HG03103 (cell line): ENCODE measurements around the gene PLG.
"Not testable (repeated sequence)": the region's sequence is repeated elsewhere in the genome, so short reads cannot be mapped to it uniquely, and the experiment has no call there.

ENCODE experiments used
- ATAC-seq: cut with Tn5 transposase; IDR thresholded peaks from one replicate; pipeline ENCODE4 v1.9.1; 2021; ENCODE audit warnings: low read depth; ENCODE audit not compliant: unreplicated experiment

Gene PLG

DNA sequence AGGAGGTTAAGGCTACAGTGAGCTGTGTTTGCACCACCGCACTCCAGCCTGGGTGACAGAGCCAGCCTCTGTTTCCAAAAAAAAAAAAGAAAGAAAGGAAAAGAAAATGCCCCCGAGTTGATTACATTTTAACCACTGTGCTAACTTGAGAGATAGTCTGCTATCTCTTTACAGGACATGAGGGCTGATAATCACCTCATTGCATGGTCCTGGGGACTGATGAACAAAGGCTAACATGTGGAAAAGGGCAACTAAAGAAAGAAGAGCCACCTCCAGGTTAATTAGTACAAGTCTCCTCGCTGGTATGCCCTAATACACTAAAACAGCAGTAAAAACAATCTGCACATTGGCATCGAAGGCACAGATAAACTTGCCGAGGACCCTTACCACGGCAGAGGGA, 4.2 kb upstream of the PLG start:
- ATAC-seq: no peak

DNA sequence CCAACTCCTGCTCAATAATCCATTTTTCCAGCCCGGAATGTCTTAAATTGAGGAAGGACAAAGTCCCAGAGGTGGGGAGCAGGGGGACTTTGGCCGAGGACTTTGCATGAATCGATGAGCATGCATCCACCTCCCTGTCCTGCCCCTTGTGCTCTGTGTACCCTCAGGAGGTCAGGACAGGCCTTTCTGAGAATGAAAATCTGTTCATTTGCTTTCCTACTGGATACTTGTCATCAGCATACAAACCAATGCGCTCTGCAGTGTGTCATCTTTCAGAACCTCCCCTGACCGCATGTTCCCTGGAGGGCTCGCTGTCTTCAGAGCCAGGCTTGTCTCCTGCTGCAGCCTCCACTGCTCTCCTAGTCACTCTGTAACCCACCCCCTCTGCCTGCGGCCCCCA, 2.6 kb downstream of the PLG start:
- ATAC-seq: not testable (repeated sequence)

DNA sequence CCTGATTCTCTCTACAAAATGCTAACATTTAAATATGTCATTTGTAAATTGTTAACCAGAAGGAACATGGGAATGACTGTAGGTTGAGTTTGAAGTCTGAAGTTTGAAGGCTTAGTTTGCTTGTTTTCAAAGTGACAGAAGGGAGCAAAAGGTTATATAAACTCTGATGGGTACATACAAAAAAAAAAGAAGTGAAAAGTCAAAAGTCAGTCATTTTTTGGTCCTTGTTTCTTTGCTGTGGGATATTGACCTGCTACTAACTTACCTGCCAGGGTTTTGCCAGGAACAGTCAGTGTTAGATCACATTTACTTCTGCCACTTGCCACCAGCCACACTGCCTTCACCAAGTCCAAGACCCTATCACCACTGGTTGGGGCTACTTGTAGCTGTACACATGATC, 6.9 kb downstream of the PLG start:
- not testable (repeated sequence) for ATAC-seq

DNA sequence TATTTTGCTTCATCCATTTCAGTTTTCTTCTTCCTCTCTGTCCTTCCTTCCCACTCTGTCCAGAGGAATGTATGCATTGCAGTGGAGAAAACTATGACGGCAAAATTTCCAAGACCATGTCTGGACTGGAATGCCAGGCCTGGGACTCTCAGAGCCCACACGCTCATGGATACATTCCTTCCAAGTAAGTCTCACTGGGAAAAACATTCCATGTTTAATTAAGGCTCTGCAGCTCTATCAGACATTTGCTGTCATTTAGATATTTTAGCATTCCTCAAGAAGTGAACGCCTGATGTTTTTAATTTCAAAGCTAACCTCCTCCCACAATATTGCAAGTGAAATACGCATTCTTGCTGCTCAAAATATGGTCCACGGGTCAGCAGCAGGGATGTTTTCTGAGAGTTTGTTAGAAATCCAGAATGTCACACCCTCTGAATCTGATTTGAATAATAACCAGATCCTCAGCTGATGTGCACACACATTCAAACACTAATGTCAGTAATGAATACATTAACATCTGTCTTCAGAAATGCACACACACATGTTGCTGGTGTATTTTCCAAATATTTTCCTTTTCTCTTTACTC, 12.8 kb downstream of the PLG start:
- ATAC-seq: no peak

DNA sequence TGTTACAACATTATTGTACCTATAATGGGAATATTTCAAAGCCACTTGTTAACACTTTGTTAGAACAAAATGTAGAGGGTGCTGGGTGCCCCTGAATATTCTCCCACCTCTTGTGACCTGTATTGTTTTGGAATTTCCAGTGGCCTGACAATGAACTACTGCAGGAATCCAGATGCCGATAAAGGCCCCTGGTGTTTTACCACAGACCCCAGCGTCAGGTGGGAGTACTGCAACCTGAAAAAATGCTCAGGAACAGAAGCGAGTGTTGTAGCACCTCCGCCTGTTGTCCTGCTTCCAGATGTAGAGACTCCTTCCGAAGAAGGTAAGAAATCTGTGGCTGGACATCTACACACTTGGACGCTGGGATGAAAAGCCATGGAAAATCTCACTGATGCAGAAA, 28.9 kb downstream of the PLG start:
- no peak for ATAC-seq

DNA sequence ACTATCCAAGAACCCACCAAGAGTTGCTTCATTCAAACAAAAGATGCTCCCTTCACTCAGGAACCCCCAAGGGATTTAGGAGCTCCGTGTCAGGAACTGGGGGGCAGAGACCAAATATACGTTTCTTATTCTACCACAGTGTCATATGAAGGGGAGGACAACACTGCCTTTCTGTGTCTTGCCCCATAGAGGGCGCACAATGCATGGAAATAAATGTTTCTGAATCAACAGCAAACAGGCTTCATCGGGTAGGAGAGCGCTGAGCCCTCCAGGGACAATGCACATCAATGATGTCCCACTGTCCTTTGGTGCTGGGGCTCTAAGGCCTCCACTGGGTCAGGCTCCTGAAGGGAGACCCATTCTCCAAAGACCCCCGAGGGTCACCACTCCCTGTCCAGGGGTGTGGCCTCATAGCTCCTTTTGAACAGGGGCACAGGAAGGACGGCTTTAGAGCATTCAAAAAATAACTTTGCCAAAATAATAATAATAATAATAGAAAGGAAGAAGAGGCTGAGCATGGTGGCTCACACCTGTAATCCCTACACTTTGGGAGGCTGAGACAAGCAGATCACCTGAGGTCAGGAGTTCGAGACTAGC, 31.1 kb downstream of the PLG start:
- ATAC-seq: peak; percentile 69

DNA sequence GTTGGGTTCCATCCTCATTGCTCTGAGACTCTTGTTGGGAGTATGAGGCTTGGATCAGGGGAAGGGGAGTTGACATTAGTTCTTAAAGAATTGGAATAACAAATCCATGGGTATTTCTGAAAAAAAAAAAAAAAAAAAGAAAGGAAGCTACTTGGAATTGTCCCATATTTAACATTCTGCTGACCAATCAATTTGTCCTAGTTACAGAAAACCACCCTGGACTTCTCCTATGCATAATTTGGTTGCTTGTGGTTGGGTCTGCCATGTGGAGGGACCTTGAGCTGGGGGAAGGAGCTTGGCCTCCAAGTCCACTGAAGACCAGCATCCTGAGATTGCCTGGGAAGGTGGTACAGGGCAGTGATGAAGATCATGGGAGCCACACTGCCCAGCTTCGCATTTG, 32.6 kb downstream of the PLG start:
- no peak for ATAC-seq

DNA sequence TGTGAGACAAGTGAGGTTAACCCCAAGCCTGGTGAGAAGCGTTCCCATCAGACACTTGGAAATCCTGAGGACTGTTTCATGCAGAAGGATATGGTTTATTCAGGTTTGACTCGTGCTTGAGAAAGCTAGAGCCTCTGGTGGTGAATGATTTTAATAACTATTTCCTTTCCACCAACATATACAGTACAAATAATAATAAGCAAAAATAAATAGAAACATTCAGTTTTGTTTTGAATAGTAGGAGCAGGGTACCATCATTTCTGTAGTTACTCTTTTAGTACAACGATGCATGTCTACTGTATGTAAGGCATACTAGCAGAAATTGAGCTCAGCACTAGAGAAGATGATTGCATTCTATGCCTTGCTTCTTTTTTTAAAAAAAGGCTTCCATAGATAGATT, 33.5 kb downstream of the PLG start:
- peak; percentile 66 for ATAC-seq

DNA sequence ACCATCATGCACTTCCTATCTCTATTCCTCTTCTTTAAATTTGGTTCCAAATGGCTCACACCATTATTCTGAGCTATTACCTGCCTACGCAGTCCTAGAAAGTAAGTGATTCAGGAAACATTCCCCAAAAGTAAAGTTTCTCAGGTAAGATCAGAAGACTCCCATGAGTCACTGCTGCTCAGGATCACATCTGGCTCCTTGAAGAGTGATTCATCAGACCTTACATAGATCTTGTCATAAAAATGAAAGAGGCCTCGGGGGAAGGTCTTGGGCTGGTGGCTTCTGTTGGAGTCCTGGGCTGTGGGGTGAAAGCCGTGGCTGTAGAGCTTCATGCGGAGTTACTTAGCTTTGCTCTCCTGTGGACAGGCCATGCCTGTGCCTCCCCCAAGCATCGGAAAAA, 35.9 kb downstream of the PLG start:
- ATAC-seq: no peak

DNA sequence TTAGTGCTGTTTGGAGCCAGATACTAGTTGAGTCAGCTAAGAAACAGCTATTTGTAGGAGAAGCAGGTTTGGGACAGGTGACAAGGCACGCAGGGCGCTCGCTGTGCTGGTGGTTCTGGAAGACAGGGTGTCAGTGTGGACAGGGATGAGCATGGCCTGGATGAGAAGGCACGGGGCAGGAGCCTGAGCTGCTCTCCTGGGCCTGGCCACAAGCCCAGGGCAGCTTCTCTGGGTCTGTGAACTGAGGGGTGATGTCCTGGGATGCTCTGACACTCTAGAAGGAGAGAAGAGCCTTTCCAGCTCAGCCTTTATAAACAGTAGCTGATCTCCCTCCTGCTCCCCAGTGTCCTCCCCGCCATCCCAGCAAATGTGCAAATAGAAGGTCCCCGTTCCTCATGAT, 37.9 kb downstream of the PLG start:
- ATAC-seq: no peak

DNA sequence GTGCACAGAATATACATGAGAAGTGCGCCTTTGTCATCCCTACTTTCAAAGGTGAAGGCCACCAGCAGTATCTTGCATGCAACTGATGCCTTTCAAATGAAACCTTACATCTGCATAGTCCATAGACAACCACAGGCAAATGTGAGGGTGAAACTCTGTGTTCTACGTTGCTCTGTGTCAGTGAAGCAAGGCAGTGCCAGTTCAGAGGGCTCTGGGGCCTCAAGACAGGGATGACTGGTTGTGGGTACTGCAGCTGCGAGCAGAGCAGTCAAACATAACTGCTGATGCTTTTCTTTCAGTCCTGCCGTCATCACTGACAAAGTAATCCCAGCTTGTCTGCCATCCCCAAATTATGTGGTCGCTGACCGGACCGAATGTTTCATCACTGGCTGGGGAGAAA, 39.0 kb downstream of the PLG start:
- peak; percentile 97 for ATAC-seq

DNA sequence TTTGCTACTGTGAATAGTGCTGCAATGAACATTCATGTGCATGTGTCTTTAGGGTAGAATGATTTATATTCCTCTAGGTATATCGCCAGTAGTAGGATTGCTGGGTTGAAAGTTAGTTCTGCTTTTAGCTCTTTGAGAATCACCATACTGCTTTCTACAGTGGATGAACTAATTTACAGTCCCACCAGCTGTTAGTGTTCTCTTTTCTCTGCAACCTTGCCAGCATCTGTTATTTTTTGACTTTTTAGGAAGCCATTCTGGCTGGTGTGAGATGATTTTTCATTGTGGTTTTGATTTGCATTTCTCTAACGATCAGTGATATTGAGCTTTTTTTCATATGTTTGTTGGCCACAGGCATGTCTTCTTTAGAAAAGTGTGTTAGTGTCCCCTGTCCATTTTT, 40.0 kb downstream of the PLG start:
- peak; percentile 46 for ATAC-seq

DNA sequence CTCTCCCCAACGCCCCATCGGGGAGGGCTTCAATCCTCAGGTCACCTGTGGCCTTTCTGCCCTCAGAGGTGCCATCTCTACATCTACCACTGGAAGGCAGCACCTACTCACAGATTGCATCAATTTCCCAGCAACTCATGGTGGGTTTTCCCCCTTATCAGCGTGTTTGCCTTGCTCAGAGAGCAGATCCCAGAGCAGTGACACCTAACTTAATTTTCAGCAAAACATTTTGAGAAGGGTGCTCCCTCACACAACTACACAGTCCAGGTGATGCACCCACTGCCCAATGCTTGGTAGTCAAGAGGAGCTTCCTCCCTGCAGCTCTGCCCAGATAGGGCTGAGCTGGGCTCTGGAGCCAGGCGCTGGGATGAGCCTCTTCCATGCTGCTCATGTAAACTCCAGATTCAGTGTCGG, 48.2 kb downstream of the PLG start:
- peak; percentile 81 for ATAC-seq

DNA sequence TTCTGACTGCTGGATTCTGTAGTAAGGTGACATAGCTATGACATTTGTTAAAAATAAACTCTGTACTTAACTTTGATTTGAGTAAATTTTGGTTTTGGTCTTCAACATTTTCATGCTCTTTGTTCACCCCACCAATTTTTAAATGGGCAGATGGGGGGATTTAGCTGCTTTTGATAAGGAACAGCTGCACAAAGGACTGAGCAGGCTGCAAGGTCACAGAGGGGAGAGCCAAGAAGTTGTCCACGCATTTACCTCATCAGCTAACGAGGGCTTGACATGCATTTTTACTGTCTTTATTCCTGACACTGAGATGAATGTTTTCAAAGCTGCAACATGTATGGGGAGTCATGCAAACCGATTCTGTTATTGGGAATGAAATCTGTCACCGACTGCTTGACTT, 51.2 kb downstream of the PLG start:
- not testable (repeated sequence) for ATAC-seq

DNA sequence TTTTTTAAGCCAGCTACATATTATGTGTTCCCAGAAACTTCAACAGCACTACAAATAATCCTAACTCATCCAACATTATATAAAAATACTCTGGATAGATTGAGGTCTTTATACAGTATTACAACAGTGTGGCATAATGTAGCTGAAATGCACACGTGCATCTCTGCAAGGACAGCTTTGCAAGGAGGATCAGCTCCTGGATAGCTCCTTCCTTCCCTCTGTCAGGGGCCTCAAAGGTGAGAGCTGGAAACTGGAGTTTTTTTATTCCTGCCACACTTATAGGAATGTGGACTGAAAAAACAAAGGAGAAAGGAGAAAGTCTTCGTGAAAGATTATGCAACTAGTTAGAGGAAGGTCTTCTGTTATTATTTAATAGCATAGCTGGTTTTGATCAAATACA, 53.1 kb downstream of the PLG start:
- ATAC-seq: no peak

DNA sequence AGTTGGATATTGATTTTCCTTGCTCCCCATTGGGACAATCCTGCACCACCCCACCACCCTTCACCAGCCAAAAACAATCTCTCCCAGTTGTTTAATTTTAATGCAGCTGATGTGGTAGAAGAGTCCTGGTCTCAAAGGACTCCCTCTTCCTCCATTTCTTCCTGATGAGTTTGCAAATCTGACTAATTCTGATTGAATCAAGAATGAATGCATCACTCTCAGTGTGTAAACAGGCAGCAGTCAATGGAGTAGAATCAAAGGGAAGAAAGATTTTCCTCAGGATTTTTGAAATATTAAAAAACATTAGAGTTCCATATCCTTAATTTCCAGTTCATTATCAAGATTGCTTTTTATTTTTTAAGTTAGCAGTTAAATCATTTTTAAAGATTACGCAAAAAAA, 54.0 kb downstream of the PLG start:
- no peak for ATAC-seq

DNA sequence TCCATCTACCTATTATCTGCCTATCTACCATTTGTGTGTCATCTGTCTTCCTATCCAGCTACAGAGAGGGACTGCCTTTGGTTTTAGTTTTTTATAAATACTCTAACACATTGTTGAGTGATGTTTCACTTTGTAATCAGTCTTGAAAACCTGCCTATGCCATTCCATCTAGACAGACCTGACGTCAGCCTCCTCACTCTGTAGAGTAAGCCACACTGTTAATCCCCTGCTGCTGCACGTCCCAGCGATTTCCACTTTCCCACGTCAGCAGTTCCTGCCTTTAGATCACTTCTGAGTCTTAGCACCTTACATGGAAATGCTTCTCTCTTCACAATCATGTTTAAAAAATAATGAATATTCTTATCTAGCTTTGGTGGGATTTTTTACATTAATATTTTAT, 54.8 kb downstream of the PLG start:
- no peak for ATAC-seq

DNA sequence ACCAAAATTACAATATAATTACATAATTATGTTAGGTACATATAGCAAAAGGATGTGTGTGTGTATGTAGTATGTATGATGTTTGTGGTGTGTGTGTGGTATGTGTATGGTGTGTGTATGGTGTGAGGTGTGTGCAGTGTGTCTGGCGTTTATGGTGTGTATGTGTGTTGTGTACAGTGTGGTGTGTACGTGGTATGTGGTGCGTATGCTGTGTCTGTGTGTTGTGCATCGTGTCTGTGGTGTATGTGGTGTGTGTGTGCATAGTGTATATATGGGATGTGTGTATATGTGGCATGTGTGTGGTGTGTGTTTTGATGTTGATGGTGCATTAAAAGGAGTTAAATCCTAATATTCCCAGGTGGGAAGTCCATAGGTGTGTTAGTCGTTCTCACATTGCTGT, 62.8 kb downstream of the PLG start:
- ATAC-seq: no peak

DNA sequence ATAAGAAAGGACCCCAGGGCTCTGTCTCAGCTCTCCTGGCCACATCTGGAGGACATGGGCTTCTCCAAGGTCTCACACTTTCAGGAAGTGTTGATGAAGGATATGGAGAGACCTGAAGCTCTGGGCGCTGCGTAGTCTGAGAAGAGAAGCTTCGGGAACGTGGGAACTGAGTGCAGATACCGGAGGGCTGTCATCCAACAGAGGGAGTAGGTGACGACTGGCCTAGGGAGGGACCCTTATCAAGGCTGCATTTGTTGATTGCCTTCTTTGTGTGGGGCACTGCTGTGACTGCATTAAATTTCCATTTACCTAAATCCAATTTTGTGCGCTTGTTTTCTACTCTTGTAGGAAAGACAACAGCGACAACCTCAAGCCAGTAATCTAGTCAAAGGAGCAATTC, 63.4 kb downstream of the PLG start:
- no peak for ATAC-seq

DNA sequence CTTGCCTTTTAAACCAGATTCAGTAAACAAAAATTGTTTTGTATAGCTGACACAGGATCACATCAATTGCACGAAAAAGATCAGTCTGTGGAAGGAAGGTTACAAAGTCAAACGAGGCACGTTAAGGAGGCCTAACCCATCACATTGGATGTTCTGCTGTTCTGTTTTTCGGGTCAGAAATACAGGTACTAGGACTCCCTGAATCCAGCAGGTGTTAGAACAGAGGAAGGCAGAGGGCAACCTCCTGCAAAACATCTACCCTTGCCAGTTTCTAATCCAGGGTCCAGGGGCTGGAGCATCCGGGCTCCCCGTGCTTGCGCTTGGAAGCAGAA, 64.6 kb downstream of the PLG start:
- ATAC-seq: no peak

DNA sequence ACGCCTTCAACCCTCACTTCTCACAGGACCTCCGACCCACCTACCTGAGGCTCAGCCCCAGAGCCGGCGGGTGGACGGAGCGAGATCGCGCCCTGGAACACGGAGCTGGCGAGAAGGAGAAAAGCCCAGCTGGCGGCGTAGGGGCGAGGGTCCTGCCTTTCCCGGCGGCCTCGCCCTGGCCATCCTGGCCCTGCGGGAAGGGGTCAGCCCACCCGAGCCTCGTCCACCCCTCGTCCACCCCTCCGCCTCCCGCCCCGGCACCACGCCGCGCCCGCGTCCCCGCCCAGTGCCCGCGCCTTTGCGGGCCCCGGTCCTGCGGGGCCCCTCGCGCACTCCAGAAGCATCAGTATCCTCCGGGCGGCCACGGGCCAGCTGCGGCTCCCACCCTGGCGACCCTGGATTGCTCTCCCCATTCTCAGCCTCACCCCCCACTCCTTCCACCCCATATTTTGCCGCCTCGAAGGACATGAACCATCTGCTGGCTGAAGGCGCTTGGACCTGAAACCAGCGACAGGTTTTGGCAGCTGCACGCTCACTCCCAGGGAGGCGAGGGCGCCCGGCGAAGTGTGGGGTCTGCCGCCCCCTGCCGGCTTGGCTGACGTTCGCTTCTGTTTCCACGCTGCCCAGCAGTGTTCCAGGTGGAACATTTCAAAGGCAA, 65.1 kb downstream of the PLG start:
- ATAC-seq: peak; percentile 96

DNA sequence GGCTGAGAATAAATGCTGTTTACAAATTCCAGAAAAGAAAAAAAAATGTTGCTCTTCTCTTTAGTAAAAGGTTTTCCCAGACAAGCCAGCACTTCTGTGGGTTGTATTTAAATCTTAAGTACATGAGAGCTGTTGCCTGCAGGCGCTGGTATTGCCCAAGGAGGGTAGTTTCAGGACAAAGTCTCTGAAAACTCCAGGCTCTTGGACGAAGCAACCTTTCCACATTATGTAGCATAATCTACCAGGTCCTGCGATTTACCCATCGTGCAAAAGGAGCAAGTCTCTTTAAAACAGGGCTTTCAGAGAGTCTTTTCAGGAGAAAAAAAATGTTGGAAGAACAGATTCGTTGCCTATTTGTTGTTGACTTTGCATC, 65.6 kb downstream of the PLG start:
- ATAC-seq: peak; percentile 10

DNA sequence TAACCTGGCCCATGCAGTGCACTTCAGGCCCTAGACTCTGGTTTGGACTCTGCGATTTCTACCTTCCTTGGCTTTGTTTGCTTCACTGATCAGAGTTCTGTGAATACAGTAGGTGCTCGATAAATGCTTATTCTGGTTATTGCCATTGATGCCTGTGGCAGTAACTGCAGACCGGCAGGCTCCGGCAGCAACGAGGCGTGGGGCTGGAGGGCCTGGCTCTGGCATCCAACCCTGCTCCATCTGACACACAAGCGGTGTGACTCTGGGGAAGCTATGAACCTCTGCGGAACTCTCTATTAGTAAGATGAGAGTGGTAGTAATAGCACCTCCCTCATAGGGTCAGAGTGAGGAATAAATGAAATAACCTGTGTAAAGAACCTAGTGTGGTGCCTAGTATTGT, 66.1 kb downstream of the PLG start:
- ATAC-seq: no peak
